Measurements from ENCODE around the gene CARD9. TPM values are rescaled to one million over a fixed set of nuclear protein-coding genes. Genes with fewer than 3 reads are reported as not detected.
"Not testable (repeated sequence)": the region's sequence is repeated elsewhere in the genome, so short reads cannot be mapped to it uniquely, and the experiment has no call there.

The CARD9 gene
- total RNA-seq, 1 donor = 14.7 TPM

GRCh38 chr9:136322756-136323330 is 50.6 kb downstream of the CARD9 start:
- DNase-seq (ENCODE audit: low read depth) = no peak
- TF ChIP-seq CTCF (IDR thresholded peaks at IDR 0.05; ENCODE audit: insufficient read depth, low read depth, low read length) = no peak
- no peak overlapping the region for H3K4me3 ChIP-seq (ENCODE audit: low read depth, low read length)

GRCh38 chr9:136321561-136321960 is 51.9 kb downstream of the CARD9 start:
- no peak overlapping the region for H3K4me3 ChIP-seq (ENCODE audit: low read depth, low read length)

GRCh38 chr9:136320972-136321371 is 52.5 kb downstream of the CARD9 start:
- DNase-seq (ENCODE audit: low read depth); H3K4me3 ChIP-seq (ENCODE audit: low read depth, low read length): not testable (repeated sequence)

More at GRCh38 chr9:136321561-136321960, 51.9 kb downstream of the CARD9 start:
- no peak for DNase-seq (ENCODE audit: low read depth)
- TF ChIP-seq CTCF (IDR thresholded peaks at IDR 0.05; ENCODE audit: insufficient read depth, low read depth, low read length) = no peak

- H3K4me3 ChIP-seq (ENCODE audit: low read depth, low read length); DNase-seq (ENCODE audit: low read depth): not testable (repeated sequence)
Observed at GRCh38 chr9:136319955-136320354, 53.5 kb downstream of the CARD9 start.

- DNase-seq (ENCODE audit: low read depth); H3K4me3 ChIP-seq (ENCODE audit: low read depth, low read length): not testable (repeated sequence)
Observed at GRCh38 chr9:136319244-136319643, 54.2 kb downstream of the CARD9 start.

- no peak for DNase-seq (ENCODE audit: low read depth)
- TF ChIP-seq CTCF (IDR thresholded peaks at IDR 0.05; ENCODE audit: insufficient read depth, low read depth, low read length) = no peak
- no peak overlapping the region for H3K4me3 ChIP-seq (ENCODE audit: low read depth, low read length)
Observed at GRCh38 chr9:136318776-136319241, 54.7 kb downstream of the CARD9 start.

- no peak overlapping the region for H3K4me3 ChIP-seq (ENCODE audit: low read depth, low read length)
- no peak for TF ChIP-seq CTCF (IDR thresholded peaks at IDR 0.05; ENCODE audit: insufficient read depth, low read depth, low read length)
- no peak for DNase-seq (ENCODE audit: low read depth)
Observed at GRCh38 chr9:136318111-136318775, 55.2 kb downstream of the CARD9 start.

- TF ChIP-seq CTCF (IDR thresholded peaks at IDR 0.05; ENCODE audit: insufficient read depth, low read depth, low read length) = no peak
- DNase-seq (ENCODE audit: low read depth) = no peak
- H3K4me3 ChIP-seq (ENCODE audit: low read depth, low read length) = no peak overlapping the region
Observed at GRCh38 chr9:136317695-136318094, 55.8 kb downstream of the CARD9 start.
